A549 (cell line): ENCODE data around the gene C18orf63. TPM values are rescaled to one million over a fixed set of nuclear protein-coding genes. Genes with fewer than 3 reads are reported as not detected.

Source experiments
- ATAC-seq, 2 experiments: fragments of 200-7000 bp in 1 of 2; fragments of >200 bp in 1 of 2; cut with Nextera tagmentation in 1 of 2; cut with Tn5 transposase in 1 of 2; 3 replicates each; pipeline versions ENCODE4 v1.8.0 to v1.9.1; 2018 to 2020; ENCODE audit warnings: mild to moderate bottlenecking in 1 of 2, moderate library complexity in 1 of 2
- CTCF ChIA-PET: fragments of 300-600 bp; sonication (Branson Sonifier 250); formaldehyde crosslinking; extraction: SDS; loops from one replicate; lab custom pipeline; 2021; ENCODE audit warnings: antibody characterized with exemption, inconsistent platforms; lab: Yijun Ruan, JAX
- POLR2A ChIA-PET: fragments of 350-600 bp; formaldehyde crosslinking; extraction: SDS; loops from one replicate; lab custom pipeline; 2021; ENCODE audit warnings: antibody characterized with exemption, inconsistent platforms; lab: Yijun Ruan, JAX
- DNase-seq, 2 experiments: peaks; one replicate each; pipeline versions ENCODE4 v3.0.0 to v3.0.0-alpha.2; 2011 to 2016; ENCODE audit warnings: low read depth in 1 of 2, low spot score in 1 of 2
- FAIRE-seq: peaks from 2 replicates; lab custom pipeline; 2011; peaks lifted over from hg19 to GRCh38; lab: Jason Lieb, UNC
- H3K27ac ChIP-seq, 2 experiments: fragments of >200 bp; sonication (Bioruptor Twin); formaldehyde crosslinking; 3 replicates each; pipeline ENCODE4 v1.5.1; 2016 to 2017
- H3K4me1 ChIP-seq: fragments of >200 bp; sonication (Bioruptor Twin); formaldehyde crosslinking; 3 replicates; pipeline ENCODE4 v1.6.1; 2016
- H3K4me2 ChIP-seq: fragments of >200 bp; sonication (Bioruptor Twin); formaldehyde crosslinking; 3 replicates; pipeline ENCODE4 v1.6.1; 2016
- H3K4me3 ChIP-seq: fragments of >200 bp; sonication (Bioruptor Twin); formaldehyde crosslinking; 3 replicates; pipeline ENCODE4 v1.5.1; 2016
- H3K9me3 ChIP-seq: fragments of >200 bp; sonication (Bioruptor Twin); formaldehyde crosslinking; 3 replicates; pipeline ENCODE4 v1.6.1; 2016
- BHLHE40 ChIP-seq: IDR thresholded peaks from 2 replicates; pipeline ENCODE4 v1.6.1; 2012; ENCODE audit warnings: low read depth, low read length, inconsistent platforms
- CEBPB ChIP-seq, 2 experiments: fragments of >200 bp in 1 of 2; sonication (Bioruptor Twin) in 1 of 2; formaldehyde crosslinking in 1 of 2; IDR thresholded peaks; 2 replicates each; pipeline ENCODE4 v1.6.1; 2012 to 2016
- CHD4 ChIP-seq: fragments of 200-600 bp; sonication (generic); IDR thresholded peaks from 2 replicates; pipeline ENCODE4 v1.6.1; 2016; ENCODE audit warnings: antibody characterized with exemption, mild to moderate bottlenecking, borderline replicate concordance
- EP300 ChIP-seq, 2 experiments: fragments of >200 bp; sonication (Bioruptor Twin); formaldehyde crosslinking; IDR thresholded peaks; 2 replicates in 1 of 2; 3 replicates in 1 of 2; pipeline ENCODE4 v1.6.1; 2016 to 2017
- FOSB ChIP-seq: fragments of 250-450 bp; sonication (Bioruptor Pico); IDR thresholded peaks from 2 replicates; pipeline ENCODE4 v1.5.0; 2020; ENCODE audit warnings: mild to moderate bottlenecking, moderate library complexity
- HES2 ChIP-seq: fragments of >200 bp; sonication (Bioruptor Twin); formaldehyde crosslinking; IDR thresholded peaks from 2 replicates; pipeline ENCODE4 v1.6.1; 2016
- JUNB ChIP-seq: fragments of >200 bp; sonication (Bioruptor Twin); formaldehyde crosslinking; IDR thresholded peaks from 2 replicates; pipeline ENCODE4 v1.6.1; 2016
- MAFK ChIP-seq: fragments of 450-650 bp; IDR thresholded peaks from 2 replicates; pipeline ENCODE4 v1.6.1; 2014; ENCODE audit not compliant: partially characterized antibody
- MAZ ChIP-seq: fragments of 150-350 bp; IDR thresholded peaks from 2 replicates; pipeline ENCODE4 v1.6.1; 2014; ENCODE audit warnings: antibody characterized with exemption, low read depth, low read length, borderline replicate concordance
- NPAS2 ChIP-seq: fragments of 250-450 bp; sonication (Bioruptor Pico); IDR thresholded peaks from 2 replicates; pipeline ENCODE4 v1.8.0; 2022; ENCODE audit warnings: mild to moderate bottlenecking, moderate library complexity, borderline replicate concordance
- NR3C1 ChIP-seq: fragments of >200 bp; sonication (Bioruptor Twin); formaldehyde crosslinking; IDR thresholded peaks from 3 replicates; pipeline ENCODE4 v1.6.1; 2017
- PHF8 ChIP-seq: fragments of 200-600 bp; sonication (generic); IDR thresholded peaks from 2 replicates; pipeline ENCODE4 v1.6.1; 2016; ENCODE audit warnings: low read depth, mild to moderate bottlenecking, antibody characterized with exemption, moderate library complexity, borderline replicate concordance
- POLR2A ChIP-seq: IDR thresholded peaks from 2 replicates; pipeline ENCODE4 v1.6.1; 2012; ENCODE audit warnings: mild to moderate bottlenecking, low read length
- RAD21 ChIP-seq, 2 experiments: fragments of >200 bp in 1 of 2; sonication (Bioruptor Twin) in 1 of 2; formaldehyde crosslinking in 1 of 2; IDR thresholded peaks in 1 of 2; conservative IDR thresholded peaks in 1 of 2; 2 replicates in 1 of 2; 3 replicates in 1 of 2; pipeline ENCODE4 v1.6.1; 2012 to 2018; ENCODE audit warnings: inconsistent platforms in 1 of 2
- RCOR1 ChIP-seq: fragments of 150-350 bp; IDR thresholded peaks from 2 replicates; pipeline ENCODE4 v1.6.1; 2014; ENCODE audit warnings: antibody characterized with exemption, low read length, low read depth
- SMC3 ChIP-seq: fragments of >200 bp; sonication (Bioruptor Twin); formaldehyde crosslinking; IDR thresholded peaks from 3 replicates; pipeline ENCODE4 v1.6.1; 2018; ENCODE audit warnings: inconsistent platforms
- SREBF2 ChIP-seq: fragments of 450-650 bp; IDR thresholded peaks from 2 replicates; pipeline ENCODE4 v1.6.1; 2014; ENCODE audit warnings: mild to moderate bottlenecking, moderate library complexity
- TFCP2L1 ChIP-seq: fragments of 250-450 bp; sonication (Bioruptor Pico); IDR thresholded peaks from 2 replicates; pipeline ENCODE4 v1.5.0; 2021; ENCODE audit warnings: mild to moderate bottlenecking
- TP53 ChIP-seq: fragments of 250-450 bp; sonication (Bioruptor Pico); IDR thresholded peaks from 2 replicates; pipeline ENCODE4 v1.5.0; 2021; ENCODE audit warnings: mild to moderate bottlenecking, moderate library complexity
- ZFP36 ChIP-seq: fragments of 450-650 bp; IDR thresholded peaks from 2 replicates; pipeline ENCODE4 v1.6.1; 2014; ENCODE audit warnings: borderline replicate concordance; ENCODE audit not compliant: partially characterized antibody
- WGBS: methylation state at CpG from one replicate; pipeline ENCODE4 v1.1.6; 2017; ENCODE audit errors: missing lambda C conversion rate; 5-methylcytosine and 5-hydroxymethylcytosine counted together
- polyA plus RNA-seq, 4 experiments: library from polyadenylated mRNA; depleted of rRNA in 3 of 4; stranded (reverse); fragments of >200 nt; fragmentation: RNase III in 1 of 4; extraction: RNeasy Plus Mini Kit Qiagen cat#74134 plus additional on column Dnase treatment in 1 of 4; gene quantifications; 2 replicates in 3 of 4; 3 replicates in 1 of 4; pipeline ENCODE4 v1.2.3, GENCODE V29; 2011 to 2017
- TF ChIP-seq, protein P1 (sequence below): fragments of 200-600 bp; sonication (generic); IDR thresholded peaks from 2 replicates; pipeline ENCODE4 v1.6.1; 2016; ENCODE audit warnings: antibody characterized with exemption, mild to moderate bottlenecking, moderate library complexity
- TF ChIP-seq, protein P2 (sequence below): IDR thresholded peaks from 2 replicates; pipeline ENCODE4 v1.6.1; 2012; ENCODE audit warnings: low read depth, borderline replicate concordance
- TF ChIP-seq, protein P3 (sequence below): fragments of >200 bp; sonication (Bioruptor Twin); formaldehyde crosslinking; IDR thresholded peaks from 3 replicates; pipeline ENCODE4 v1.5.1; 2016

Gene C18orf63
- polyA plus RNA-seq, 2 of the 4 experiments (the other 2 are of a cell fraction), result not detected

DNA sequence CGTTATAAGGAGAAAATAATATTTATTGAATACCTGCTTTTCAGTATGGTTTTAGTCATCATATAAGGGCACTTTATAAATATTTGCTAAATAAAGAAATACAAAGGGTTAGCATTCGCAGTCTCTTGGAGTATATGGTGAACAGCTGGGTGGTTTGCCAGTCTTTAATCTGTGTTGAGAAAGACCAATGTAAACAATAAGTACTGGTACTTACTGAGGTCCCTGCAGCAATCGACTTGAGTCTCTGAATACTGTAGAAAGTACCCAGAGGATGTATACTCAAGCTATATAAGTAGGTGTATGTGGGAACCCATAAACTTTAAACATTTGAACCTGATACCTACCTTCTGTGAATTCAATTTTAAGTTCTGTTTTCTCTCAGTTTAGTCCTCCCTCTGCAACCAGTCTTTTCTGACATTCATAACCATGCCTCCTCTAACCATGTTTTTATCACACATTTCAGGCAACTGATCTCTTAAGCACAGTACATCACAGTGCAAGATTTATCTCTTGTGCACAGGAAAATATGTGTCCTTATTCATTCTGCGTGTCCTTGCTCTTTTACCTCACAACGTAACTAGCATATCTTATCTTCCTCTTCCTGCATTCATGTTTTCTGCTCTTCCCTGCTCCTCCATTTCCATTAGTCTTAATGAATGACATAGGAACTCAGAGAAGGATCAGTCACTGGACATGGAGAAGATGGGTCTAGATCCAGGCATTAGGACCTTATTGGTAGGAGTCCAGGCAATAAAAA is 21.7 kb downstream of the C18orf63 start (continued):
- TF ChIP-seq, protein P1, sequence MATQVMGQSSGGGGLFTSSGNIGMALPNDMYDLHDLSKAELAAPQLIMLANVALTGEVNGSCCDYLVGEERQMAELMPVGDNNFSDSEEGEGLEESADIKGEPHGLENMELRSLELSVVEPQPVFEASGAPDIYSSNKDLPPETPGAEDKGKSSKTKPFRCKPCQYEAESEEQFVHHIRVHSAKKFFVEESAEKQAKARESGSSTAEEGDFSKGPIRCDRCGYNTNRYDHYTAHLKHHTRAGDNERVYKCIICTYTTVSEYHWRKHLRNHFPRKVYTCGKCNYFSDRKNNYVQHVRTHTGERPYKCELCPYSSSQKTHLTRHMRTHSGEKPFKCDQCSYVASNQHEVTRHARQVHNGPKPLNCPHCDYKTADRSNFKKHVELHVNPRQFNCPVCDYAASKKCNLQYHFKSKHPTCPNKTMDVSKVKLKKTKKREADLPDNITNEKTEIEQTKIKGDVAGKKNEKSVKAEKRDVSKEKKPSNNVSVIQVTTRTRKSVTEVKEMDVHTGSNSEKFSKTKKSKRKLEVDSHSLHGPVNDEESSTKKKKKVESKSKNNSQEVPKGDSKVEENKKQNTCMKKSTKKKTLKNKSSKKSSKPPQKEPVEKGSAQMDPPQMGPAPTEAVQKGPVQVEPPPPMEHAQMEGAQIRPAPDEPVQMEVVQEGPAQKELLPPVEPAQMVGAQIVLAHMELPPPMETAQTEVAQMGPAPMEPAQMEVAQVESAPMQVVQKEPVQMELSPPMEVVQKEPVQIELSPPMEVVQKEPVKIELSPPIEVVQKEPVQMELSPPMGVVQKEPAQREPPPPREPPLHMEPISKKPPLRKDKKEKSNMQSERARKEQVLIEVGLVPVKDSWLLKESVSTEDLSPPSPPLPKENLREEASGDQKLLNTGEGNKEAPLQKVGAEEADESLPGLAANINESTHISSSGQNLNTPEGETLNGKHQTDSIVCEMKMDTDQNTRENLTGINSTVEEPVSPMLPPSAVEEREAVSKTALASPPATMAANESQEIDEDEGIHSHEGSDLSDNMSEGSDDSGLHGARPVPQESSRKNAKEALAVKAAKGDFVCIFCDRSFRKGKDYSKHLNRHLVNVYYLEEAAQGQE, result no peak
- TF ChIP-seq CHD4 (no peak), TFCP2L1 (CRISPR knock-in tag) (no peak), FOSB (CRISPR knock-in tag) (no peak), CEBPB (IDR thresholded peaks at IDR 0.05) (no peak)

DNA sequence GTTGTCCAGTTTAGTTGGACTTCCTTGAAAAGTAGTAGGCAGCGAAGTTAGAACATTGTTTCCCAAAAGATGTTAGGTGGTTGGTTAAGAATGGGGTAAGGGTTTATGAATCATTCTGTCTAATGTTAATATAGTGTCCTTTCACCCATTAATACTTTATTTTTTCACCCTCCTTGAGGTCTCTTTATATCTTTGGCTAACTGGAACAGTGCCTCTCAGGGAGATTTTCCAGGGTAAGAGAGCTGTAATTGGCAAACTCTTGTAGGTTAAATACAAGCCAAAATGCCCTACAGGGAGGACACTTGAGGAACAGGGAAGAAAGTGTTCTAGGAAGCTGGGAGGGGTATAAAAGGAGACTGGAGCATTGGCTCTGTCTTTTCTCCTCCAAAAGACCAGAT is 22.3 kb downstream of the C18orf63 start:
- no peak for ATAC-seq
- DNase-seq, result no peak
- Histone ChIP-seq H3K9me3 (no peaks in the 10 kb centered on the region), H3K4me2 (no peak overlapping the region), H3K4me3 (no peak overlapping the region), H3K4me1 (0 out of 3 replicates have a peak, but pooled peaks cover 3% of the 10 kb centered on the region), H3K27ac (no peak overlapping the region)
- no peak for FAIRE-seq
- ChIA-PET CTCF (interaction anchor here (2.0 kb wide), 1 partner anchor 140 kb away, joined by 11 read pairs; no protein-coding TSS in a partner anchor), POLR2A (no interaction called here)
- 62% methylated on average over 1 of the region's 1 CpG for WGBS
- TF ChIP-seq MAZ (no peak), NPAS2 (no peak), MAFK (no peak), NR3C1 (no peak), SREBF2 (no peak), TFCP2L1 (CRISPR knock-in tag) (no peak)
- TF ChIP-seq, protein P2, sequence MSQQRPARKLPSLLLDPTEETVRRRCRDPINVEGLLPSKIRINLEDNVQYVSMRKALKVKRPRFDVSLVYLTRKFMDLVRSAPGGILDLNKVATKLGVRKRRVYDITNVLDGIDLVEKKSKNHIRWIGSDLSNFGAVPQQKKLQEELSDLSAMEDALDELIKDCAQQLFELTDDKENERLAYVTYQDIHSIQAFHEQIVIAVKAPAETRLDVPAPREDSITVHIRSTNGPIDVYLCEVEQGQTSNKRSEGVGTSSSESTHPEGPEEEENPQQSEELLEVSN, result no peak

- DNase-seq, result peak in 1 of 2 experiments; percentile 69
- Histone ChIP-seq H3K4me1 (0 out of 3 replicates have a peak, but pooled peaks cover 3% of the 10 kb centered on the region), H3K9me3 (no peaks in the 10 kb centered on the region), H3K4me3 (no peak overlapping the region), H3K27ac (0 out of 6 replicates have a peak overlapping the region, but pooled peaks of 1 of the 2 experiments have one; percentile 41), H3K4me2 (no peak overlapping the region)
- WGBS, result 2% methylated on average over 4 of the region's 4 CpGs
- no peak for ATAC-seq
- no peak for FAIRE-seq
- ChIA-PET CTCF (interaction anchor here (0.6 to 2.5 kb wide), 33 partner anchors 9 to 363 kb away, joined by 3 to 62 read pairs (median 4); partner anchors contain the start of gene C18orf63), POLR2A (no interaction called here)
- TF ChIP-seq HES2, result no peak
- TF ChIP-seq BHLHE40, result no peak
- peak; percentile 94 for TF ChIP-seq SMC3
- no peak for TF ChIP-seq JUNB
- TF ChIP-seq FOSB (CRISPR knock-in tag), result no peak
- no peak for TF ChIP-seq EP300 (IDR thresholded peaks at IDR 0.05)
- no peak for TF ChIP-seq PHF8
- TF ChIP-seq ZFP36, result no peak
- no peak for TF ChIP-seq POLR2A
- no peak for TF ChIP-seq TP53 (CRISPR knock-in tag)
- TF ChIP-seq, protein P3, sequence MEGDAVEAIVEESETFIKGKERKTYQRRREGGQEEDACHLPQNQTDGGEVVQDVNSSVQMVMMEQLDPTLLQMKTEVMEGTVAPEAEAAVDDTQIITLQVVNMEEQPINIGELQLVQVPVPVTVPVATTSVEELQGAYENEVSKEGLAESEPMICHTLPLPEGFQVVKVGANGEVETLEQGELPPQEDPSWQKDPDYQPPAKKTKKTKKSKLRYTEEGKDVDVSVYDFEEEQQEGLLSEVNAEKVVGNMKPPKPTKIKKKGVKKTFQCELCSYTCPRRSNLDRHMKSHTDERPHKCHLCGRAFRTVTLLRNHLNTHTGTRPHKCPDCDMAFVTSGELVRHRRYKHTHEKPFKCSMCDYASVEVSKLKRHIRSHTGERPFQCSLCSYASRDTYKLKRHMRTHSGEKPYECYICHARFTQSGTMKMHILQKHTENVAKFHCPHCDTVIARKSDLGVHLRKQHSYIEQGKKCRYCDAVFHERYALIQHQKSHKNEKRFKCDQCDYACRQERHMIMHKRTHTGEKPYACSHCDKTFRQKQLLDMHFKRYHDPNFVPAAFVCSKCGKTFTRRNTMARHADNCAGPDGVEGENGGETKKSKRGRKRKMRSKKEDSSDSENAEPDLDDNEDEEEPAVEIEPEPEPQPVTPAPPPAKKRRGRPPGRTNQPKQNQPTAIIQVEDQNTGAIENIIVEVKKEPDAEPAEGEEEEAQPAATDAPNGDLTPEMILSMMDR, result peak; percentile 84
- peak; percentile 87 to 91 for TF ChIP-seq RAD21 (conservative IDR thresholded peaks at IDR 0.05 in 1 of 2, IDR thresholded peaks at IDR 0.05 in 1 of 2)
- TF ChIP-seq RCOR1, result no peak
- TF ChIP-seq, protein P1, result no peak
Observed at GRCh38 chr18:74342416-74343043, 26.9 kb downstream of the C18orf63 start.
